ENCODE data around the gene RPS6KA1.

Gene RPS6KA1

DNA sequence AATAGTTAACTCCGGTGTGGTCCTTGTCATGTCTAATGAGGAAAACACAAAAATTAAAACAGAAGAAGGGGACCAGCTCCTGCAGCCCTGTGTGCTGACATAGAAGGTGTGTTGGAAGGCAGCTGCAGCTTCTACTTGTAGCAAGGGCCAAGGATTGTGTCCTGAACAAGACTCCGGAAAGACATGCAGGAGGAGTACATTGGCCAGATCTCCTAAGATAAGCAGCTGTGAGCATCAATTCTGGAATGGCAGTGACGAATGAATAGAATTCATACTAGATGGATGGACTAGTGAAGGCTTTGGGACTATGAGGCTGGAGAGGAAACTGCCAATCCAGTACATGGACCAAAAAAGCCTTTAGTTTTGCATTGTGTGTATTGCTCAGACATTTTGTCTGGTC, 19.3 kb downstream of the RPS6KA1 start:
- no peak for DNase-seq
- H3K36me3 ChIP-seq (replicated peaks; ENCODE audit: insufficient read depth, low read length), result no peaks in the 10 kb centered on the region
- H3K27me3 ChIP-seq (replicated peaks; ENCODE audit: insufficient read depth, low read length), result no peaks in the 10 kb centered on the region
- no peak overlapping the region for H3K27ac ChIP-seq (ENCODE audit: low read length)
- peaks cover 12% of the 10 kb centered on the region for H3K4me1 ChIP-seq (ENCODE audit: low read length)
- TF ChIP-seq EZH2 (optimal IDR thresholded peaks at IDR 0.05; ENCODE audit: low read depth, low read length), result no peak
- TF ChIP-seq EZH2phosphoT487 (IDR thresholded peaks at IDR 0.05; ENCODE audit: low read length), result no peak
- TF ChIP-seq, protein P1, sequence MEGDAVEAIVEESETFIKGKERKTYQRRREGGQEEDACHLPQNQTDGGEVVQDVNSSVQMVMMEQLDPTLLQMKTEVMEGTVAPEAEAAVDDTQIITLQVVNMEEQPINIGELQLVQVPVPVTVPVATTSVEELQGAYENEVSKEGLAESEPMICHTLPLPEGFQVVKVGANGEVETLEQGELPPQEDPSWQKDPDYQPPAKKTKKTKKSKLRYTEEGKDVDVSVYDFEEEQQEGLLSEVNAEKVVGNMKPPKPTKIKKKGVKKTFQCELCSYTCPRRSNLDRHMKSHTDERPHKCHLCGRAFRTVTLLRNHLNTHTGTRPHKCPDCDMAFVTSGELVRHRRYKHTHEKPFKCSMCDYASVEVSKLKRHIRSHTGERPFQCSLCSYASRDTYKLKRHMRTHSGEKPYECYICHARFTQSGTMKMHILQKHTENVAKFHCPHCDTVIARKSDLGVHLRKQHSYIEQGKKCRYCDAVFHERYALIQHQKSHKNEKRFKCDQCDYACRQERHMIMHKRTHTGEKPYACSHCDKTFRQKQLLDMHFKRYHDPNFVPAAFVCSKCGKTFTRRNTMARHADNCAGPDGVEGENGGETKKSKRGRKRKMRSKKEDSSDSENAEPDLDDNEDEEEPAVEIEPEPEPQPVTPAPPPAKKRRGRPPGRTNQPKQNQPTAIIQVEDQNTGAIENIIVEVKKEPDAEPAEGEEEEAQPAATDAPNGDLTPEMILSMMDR (IDR thresholded peaks at IDR 0.05; ENCODE audit: low read length), result no peak
- no peak overlapping the region for H3K4me3 ChIP-seq (ENCODE audit: low read length)
- H3K4me2 ChIP-seq (ENCODE audit: low read depth, low read length), result no peak overlapping the region
- no peak overlapping the region for H2AFZ ChIP-seq (ENCODE audit: low read length)
- no peak overlapping the region for H3K9ac ChIP-seq (ENCODE audit: low read length)
- no peaks in the 10 kb centered on the region for H4K20me1 ChIP-seq (ENCODE audit: insufficient read depth, low read length)
- peaks cover 33% of the 10 kb centered on the region for H3K79me2 ChIP-seq (ENCODE audit: low read length)
- H3K9me2 ChIP-seq (replicated peaks; ENCODE audit: insufficient read depth, low read length), result no peaks in the 10 kb centered on the region
- H3K9me3 ChIP-seq (replicated peaks; ENCODE audit: insufficient read depth, low read length), result no peaks in the 10 kb centered on the region
- no peaks in the 10 kb centered on the region for H3F3A ChIP-seq (ENCODE audit: insufficient read depth, low read length)

DNA sequence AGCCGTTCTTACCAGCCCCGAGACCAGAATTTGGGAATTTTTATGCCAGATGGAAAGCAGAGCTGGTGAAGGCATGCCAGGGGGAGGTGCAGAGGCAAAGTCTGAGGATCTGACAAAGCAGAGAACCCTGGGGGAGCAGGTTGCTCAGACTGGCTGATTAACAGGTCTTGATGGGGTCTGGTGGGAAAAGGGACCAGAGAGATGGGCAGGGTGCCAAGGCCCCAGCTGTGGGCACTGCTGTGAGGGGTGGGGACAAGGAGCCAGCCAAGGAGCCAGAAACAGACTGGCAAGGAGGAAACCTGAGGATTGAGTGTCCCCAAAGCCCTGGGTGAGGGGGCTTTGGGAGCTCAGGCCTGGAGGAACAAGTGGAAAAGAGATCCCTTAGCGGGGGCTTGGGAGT, 21.4 kb downstream of the RPS6KA1 start:
- H3K9ac ChIP-seq (ENCODE audit: low read length), result no peak overlapping the region
- no peaks in the 10 kb centered on the region for H3K36me3 ChIP-seq (replicated peaks; ENCODE audit: insufficient read depth, low read length)

GRCh38 chr1:26552720-26553119, 23.2 kb downstream of the RPS6KA1 start:
- Histone ChIP-seq H3K79me2 (ENCODE audit: low read length) (peaks cover 8% of the 10 kb centered on the region), H3K27me3 (replicated peaks; ENCODE audit: insufficient read depth, low read length) (no peaks in the 10 kb centered on the region), H3K4me1 (ENCODE audit: low read length) (no peaks in the 10 kb centered on the region), H3K27ac (ENCODE audit: low read length) (no peak overlapping the region), H3K9me3 (replicated peaks; ENCODE audit: insufficient read depth, low read length) (no peaks in the 10 kb centered on the region), H3K4me3 (ENCODE audit: low read length) (no peak overlapping the region), H3K9ac (ENCODE audit: low read length) (no peak overlapping the region), H3K9me2 (replicated peaks; ENCODE audit: insufficient read depth, low read length) (no peaks in the 10 kb centered on the region), H2AFZ (ENCODE audit: low read length) (no peak overlapping the region), H4K20me1 (ENCODE audit: insufficient read depth, low read length) (no peaks in the 10 kb centered on the region), H3K4me2 (ENCODE audit: low read depth, low read length) (no peak overlapping the region), H3F3A (ENCODE audit: insufficient read depth, low read length) (no peaks in the 10 kb centered on the region), H3K36me3 (replicated peaks; ENCODE audit: insufficient read depth, low read length) (no peaks in the 10 kb centered on the region)
- TF ChIP-seq EZH2phosphoT487 (IDR thresholded peaks at IDR 0.05; ENCODE audit: low read length) (no peak), EZH2 (optimal IDR thresholded peaks at IDR 0.05; ENCODE audit: low read depth, low read length) (no peak)
- TF ChIP-seq, protein P1 (IDR thresholded peaks at IDR 0.05; ENCODE audit: low read length), result no peak
- no peak for DNase-seq

More for the DNA sequence above, 21.4 kb downstream of the RPS6KA1 start:
- H3K4me1 ChIP-seq (ENCODE audit: low read length), result peaks cover 12% of the 10 kb centered on the region
- no peak for DNase-seq
- H3K27me3 ChIP-seq (replicated peaks; ENCODE audit: insufficient read depth, low read length), result no peaks in the 10 kb centered on the region
- H3F3A ChIP-seq (ENCODE audit: insufficient read depth, low read length), result no peaks in the 10 kb centered on the region
- no peaks in the 10 kb centered on the region for H3K9me2 ChIP-seq (replicated peaks; ENCODE audit: insufficient read depth, low read length)
- H3K4me2 ChIP-seq (ENCODE audit: low read depth, low read length), result no peak overlapping the region
- TF ChIP-seq EZH2phosphoT487 (IDR thresholded peaks at IDR 0.05; ENCODE audit: low read length) (no peak), EZH2 (optimal IDR thresholded peaks at IDR 0.05; ENCODE audit: low read depth, low read length) (no peak)
- TF ChIP-seq, protein P1 (IDR thresholded peaks at IDR 0.05; ENCODE audit: low read length), result no peak
- no peak overlapping the region for H3K27ac ChIP-seq (ENCODE audit: low read length)
- H4K20me1 ChIP-seq (ENCODE audit: insufficient read depth, low read length), result no peaks in the 10 kb centered on the region
- H3K9me3 ChIP-seq (replicated peaks; ENCODE audit: insufficient read depth, low read length), result no peaks in the 10 kb centered on the region
- H2AFZ ChIP-seq (ENCODE audit: low read length), result no peak overlapping the region
- peaks cover 25% of the 10 kb centered on the region for H3K79me2 ChIP-seq (ENCODE audit: low read length)
- no peak overlapping the region for H3K4me3 ChIP-seq (ENCODE audit: low read length)

Measured in MM.1S (cell line).